ENCODE measurements around the gene NUDT2.

DNA sequence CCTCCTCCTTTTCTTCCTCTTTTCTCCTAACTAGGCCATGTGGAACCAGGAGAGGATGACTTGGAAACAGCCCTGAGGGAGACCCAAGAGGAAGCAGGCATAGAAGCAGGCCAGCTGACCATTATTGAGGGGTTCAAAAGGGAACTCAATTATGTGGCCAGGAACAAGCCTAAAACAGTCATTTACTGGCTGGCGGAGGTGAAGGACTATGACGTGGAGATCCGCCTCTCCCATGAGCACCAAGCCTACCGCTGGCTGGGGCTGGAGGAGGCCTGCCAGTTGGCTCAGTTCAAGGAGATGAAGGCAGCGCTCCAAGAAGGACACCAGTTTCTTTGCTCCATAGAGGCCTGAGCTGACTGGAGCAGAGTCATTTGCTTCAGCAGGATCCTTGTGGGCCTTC, 13.7 kb downstream of the NUDT2 start:
- TF ChIP-seq, protein P1, sequence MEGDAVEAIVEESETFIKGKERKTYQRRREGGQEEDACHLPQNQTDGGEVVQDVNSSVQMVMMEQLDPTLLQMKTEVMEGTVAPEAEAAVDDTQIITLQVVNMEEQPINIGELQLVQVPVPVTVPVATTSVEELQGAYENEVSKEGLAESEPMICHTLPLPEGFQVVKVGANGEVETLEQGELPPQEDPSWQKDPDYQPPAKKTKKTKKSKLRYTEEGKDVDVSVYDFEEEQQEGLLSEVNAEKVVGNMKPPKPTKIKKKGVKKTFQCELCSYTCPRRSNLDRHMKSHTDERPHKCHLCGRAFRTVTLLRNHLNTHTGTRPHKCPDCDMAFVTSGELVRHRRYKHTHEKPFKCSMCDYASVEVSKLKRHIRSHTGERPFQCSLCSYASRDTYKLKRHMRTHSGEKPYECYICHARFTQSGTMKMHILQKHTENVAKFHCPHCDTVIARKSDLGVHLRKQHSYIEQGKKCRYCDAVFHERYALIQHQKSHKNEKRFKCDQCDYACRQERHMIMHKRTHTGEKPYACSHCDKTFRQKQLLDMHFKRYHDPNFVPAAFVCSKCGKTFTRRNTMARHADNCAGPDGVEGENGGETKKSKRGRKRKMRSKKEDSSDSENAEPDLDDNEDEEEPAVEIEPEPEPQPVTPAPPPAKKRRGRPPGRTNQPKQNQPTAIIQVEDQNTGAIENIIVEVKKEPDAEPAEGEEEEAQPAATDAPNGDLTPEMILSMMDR (IDR thresholded peaks at IDR 0.05): no peak
- TF ChIP-seq, protein P2, sequence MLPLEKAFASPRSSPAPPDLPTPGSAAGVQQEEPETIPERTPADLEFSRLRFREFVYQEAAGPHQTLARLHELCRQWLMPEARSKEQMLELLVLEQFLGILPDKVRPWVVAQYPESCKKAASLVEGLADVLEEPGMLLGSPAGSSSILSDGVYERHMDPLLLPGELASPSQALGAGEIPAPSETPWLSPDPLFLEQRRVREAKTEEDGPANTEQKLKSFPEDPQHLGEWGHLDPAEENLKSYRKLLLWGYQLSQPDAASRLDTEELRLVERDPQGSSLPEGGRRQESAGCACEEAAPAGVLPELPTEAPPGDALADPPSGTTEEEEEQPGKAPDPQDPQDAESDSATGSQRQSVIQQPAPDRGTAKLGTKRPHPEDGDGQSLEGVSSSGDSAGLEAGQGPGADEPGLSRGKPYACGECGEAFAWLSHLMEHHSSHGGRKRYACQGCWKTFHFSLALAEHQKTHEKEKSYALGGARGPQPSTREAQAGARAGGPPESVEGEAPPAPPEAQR (CRISPR knock-in tag; IDR thresholded peaks at IDR 0.05): no peak
- TF ChIP-seq SP1 (CRISPR knock-in tag; conservative IDR thresholded peaks at IDR 0.05): no peak
- TF ChIP-seq CREB1 (CRISPR knock-in tag; IDR thresholded peaks at IDR 0.05): no peak
- TF ChIP-seq, protein P3, sequence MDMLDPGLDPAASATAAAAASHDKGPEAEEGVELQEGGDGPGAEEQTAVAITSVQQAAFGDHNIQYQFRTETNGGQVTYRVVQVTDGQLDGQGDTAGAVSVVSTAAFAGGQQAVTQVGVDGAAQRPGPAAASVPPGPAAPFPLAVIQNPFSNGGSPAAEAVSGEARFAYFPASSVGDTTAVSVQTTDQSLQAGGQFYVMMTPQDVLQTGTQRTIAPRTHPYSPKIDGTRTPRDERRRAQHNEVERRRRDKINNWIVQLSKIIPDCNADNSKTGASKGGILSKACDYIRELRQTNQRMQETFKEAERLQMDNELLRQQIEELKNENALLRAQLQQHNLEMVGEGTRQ (CRISPR knock-in tag; IDR thresholded peaks at IDR 0.05): no peak
- no peak for TF ChIP-seq NR3C1 (CRISPR knock-in tag; conservative IDR thresholded peaks at IDR 0.05; ENCODE audit: low read depth)
- TF ChIP-seq NR2C2 (CRISPR knock-in tag; IDR thresholded peaks at IDR 0.05): no peak
- TF ChIP-seq ZNF396 (CRISPR knock-in tag; IDR thresholded peaks at IDR 0.05; ENCODE audit: borderline replicate concordance): no peak

Measured in WTC11 (cell line).